Measurements from ENCODE around the gene TBX3. TPM values are rescaled to one million over a fixed set of nuclear protein-coding genes. Genes with fewer than 3 reads are reported as not detected.

TBX3 gene
- total RNA-seq, 2 donors from 2014 or later = 0.10 TPM; not detected in 1

GRCh38 chr12:114631242-114631641, 52.7 kb downstream of the TBX3 start:
- H3K36me3 Mint-ChIP-seq (ENCODE audit: low read depth) = no peaks in the 10 kb centered on the region
- H3K27ac Mint-ChIP-seq = no peak overlapping the region
- no peaks in the 10 kb centered on the region for H3K9me3 ChIP-seq (ENCODE audit: control insufficient read depth, low read length, poor library complexity, severe bottlenecking)
- DNase-seq (no peak), ATAC-seq (no peak)
- no peaks in the 10 kb centered on the region for H3K4me1 Mint-ChIP-seq
- no peak overlapping the region for H3K4me3 Mint-ChIP-seq
- peaks cover 12% of the 10 kb centered on the region for H3K27me3 Mint-ChIP-seq

- no peaks in the 10 kb centered on the region for H3K36me3 Mint-ChIP-seq (ENCODE audit: low read depth)
- no peak for ATAC-seq
These were observed 55.8 kb downstream of the TBX3 start for GRCh38 chr12:114628199-114628598.

GRCh38 chr12:114627393-114627792, 56.6 kb downstream of the TBX3 start:
- Mint-ChIP-seq H3K36me3 (ENCODE audit: low read depth) (no peaks in the 10 kb centered on the region), H3K4me3 (no peak overlapping the region), H3K27ac (no peak overlapping the region), H3K4me1 (no peaks in the 10 kb centered on the region), H3K27me3 (peaks cover 21% of the 10 kb centered on the region)
- DNase-seq (no peak), ATAC-seq (no peak)
- no peaks in the 10 kb centered on the region for H3K9me3 ChIP-seq (ENCODE audit: control insufficient read depth, low read length, poor library complexity, severe bottlenecking)

More at GRCh38 chr12:114628199-114628598, 55.8 kb downstream of the TBX3 start:
- H3K27me3 Mint-ChIP-seq = peaks cover 21% of the 10 kb centered on the region
- H3K4me3 Mint-ChIP-seq = no peak overlapping the region
- H3K9me3 ChIP-seq (ENCODE audit: control insufficient read depth, low read length, poor library complexity, severe bottlenecking) = no peaks in the 10 kb centered on the region
- DNase-seq = no peak
- H3K27ac Mint-ChIP-seq = no peak overlapping the region
- H3K4me1 Mint-ChIP-seq = no peaks in the 10 kb centered on the region

- no peak for ATAC-seq
- Mint-ChIP-seq H3K27me3 (peaks cover 21% of the 10 kb centered on the region), H3K27ac (no peak overlapping the region), H3K4me3 (no peak overlapping the region), H3K4me1 (no peaks in the 10 kb centered on the region), H3K36me3 (ENCODE audit: low read depth) (no peaks in the 10 kb centered on the region)
- no peak for DNase-seq
- no peaks in the 10 kb centered on the region for H3K9me3 ChIP-seq (ENCODE audit: control insufficient read depth, low read length, poor library complexity, severe bottlenecking)
These were observed 58.6 kb downstream of the TBX3 start for GRCh38 chr12:114625294-114625851.

- H3K9me3 ChIP-seq (ENCODE audit: control insufficient read depth, low read length, poor library complexity, severe bottlenecking) = no peaks in the 10 kb centered on the region
- H3K4me1 Mint-ChIP-seq = no peaks in the 10 kb centered on the region
- DNase-seq (no peak), ATAC-seq (no peak)
- H3K27me3 Mint-ChIP-seq = peaks cover 19% of the 10 kb centered on the region
- no peaks in the 10 kb centered on the region for H3K36me3 Mint-ChIP-seq (ENCODE audit: low read depth)
- H3K4me3 Mint-ChIP-seq = no peak overlapping the region
- no peak overlapping the region for H3K27ac Mint-ChIP-seq
These were observed 60.2 kb downstream of the TBX3 start for GRCh38 chr12:114623737-114624136.
